ENCODE data around the gene DUSP5.
"Not testable (repeated sequence)": the region's sequence is repeated elsewhere in the genome, so short reads cannot be mapped to it uniquely, and the experiment has no call there.

The DUSP5 gene

DNA sequence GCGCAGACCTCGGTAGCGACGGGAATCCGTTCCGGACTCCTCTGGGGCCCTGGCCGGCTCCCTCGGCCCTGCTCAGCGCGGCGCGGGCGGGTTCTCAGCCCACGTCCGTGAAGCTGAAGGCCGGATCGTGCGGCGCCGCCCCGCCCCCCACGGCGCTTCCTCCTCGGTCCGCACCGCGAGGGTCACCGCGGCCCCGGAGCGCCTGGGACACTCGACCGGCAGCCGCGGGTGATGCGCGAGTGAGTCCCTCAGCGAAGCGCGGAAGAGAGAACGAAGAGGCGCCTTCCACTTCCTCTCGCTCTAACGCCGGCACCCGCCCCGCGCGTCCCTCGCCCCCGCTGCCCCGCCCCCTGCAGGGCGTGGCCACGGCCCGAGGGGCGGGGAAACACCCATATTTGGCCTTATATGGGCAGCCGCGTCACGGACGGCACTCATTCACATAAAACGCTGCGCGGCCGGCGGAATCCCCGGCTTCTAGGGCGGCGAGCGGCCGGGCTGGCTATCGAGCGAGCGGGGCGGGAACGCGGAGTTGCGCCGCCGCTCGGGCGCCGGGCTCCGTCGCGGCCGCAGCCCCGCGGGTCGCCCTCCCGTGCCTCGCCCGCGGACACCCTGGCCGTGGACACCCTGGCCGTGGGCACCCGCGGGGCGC, at the start of gene DUSP5:
DUSP5 (plus strand) TSS at position 470 of the 649 bp plus-strand sequence. CDS start 215 bp downstream, outside the sequence.
- peak; percentile 74 for DNase-seq

- DNase-seq: no peak
These were observed 48.9 kb upstream of the DUSP5 start for GRCh38 chr10:110448682-110449418.

DNA sequence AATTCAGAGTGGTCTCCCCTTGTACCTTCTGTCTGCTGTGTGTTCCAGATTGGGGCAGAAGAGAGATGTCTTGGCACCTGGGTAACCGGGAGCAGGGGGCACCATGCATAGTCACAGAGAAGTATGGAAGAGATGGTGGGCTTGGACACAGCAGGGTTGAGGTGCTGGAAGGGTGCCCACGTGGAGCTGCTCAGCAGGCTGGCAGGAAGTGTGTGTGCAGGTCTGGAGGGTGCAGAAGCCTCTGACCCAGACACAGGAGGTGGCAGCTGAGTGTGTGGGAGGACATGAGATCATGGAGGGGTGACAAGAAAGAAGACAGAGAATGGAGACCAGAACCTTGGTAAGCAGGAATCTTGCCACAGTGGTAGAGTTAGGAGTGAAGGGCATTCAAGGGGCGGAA, 42.3 kb upstream of the DUSP5 start:
- no peak for DNase-seq

GRCh38 chr10:110456046-110456445, 41.7 kb upstream of the DUSP5 start:
- peak; percentile 67 for DNase-seq

- no peak for DNase-seq
These were observed 41.1 kb upstream of the DUSP5 start for GRCh38 chr10:110456523-110457091.

GRCh38 chr10:110457851-110458250, 39.9 kb upstream of the DUSP5 start:
- no peak for DNase-seq

GRCh38 chr10:110458266-110458920, 39.3 kb upstream of the DUSP5 start:
- no peak for DNase-seq

GRCh38 chr10:110459600-110459999, 38.1 kb upstream of the DUSP5 start:
- DNase-seq: no peak

DNA sequence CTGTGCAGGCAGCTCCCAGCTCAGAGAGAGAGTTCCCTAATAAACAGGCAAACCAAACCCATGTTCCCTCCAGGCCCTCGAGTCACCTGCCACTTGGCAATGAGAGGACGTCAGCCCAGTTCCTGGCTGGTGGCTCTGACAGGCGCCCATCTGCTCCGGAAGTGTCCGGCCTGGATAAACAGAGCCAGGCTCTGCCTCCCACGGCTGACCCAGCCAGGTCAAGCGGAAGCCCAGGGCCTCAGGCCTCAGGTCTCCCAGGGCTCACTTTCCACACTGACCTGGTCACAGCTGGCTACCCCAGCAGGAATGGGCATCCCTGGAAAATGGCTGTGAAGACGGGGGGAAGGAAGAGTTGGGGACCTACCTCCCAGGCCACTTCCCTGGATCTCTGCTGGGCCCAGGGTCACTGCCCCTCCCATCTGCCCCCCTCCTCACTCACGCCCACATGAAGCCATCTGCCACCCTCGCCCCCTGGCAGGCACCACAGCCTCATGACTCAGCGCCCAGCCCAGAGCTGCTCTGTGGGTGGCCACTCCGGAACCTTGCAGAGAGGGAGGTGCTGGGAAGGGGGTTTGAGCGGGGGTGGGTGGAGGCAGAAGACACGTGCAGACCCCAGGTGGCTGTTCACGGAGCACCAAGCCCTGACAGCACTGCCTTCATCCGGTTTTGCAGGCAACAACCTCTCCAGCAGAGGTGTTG, 37.4 kb upstream of the DUSP5 start:
- DNase-seq: peak; percentile 18

DNA sequence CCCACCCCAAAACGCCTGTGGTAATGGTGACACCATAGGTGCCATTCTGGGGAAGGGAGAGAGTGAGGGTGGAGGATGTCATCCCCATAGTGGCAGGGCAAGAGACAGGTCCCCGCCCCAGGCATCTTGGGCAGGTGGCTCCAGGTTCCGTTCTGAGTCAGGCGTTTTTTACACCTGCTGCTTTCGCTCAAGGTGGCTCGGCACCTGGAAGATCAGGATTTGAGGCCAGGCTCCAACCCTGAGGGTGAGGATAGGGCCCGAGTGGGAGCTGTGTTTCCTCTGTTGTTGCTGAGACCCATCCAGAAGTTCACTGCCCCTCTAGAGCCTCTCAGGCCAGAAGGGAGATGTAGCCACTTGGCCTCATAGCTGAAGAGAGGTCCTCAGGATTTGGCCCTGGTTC, 36.6 kb upstream of the DUSP5 start:
- DNase-seq: no peak

DNA sequence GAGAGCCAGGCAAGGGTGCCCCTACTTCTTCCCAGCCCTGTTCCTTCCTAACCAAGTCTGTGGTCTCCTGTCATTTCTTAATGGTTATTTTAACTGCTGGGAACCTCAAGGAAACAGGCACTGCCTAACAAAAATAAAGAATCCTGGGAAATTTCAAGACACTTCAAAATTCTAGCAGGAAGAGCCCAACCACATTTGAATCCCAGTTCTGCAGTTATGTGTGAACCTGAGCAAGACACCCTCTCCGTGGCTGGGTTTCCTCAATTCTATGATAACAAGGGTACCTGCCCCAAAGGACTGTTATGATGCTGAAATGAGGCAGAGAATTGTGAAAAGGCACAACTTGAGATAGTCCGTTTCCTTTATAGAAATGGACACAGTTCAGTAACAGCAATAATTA, 36.2 kb upstream of the DUSP5 start:
- no peak for DNase-seq

- DNase-seq: no peak
These were observed 35.3 kb upstream of the DUSP5 start for GRCh38 chr10:110462166-110463095.

GRCh38 chr10:110468258-110468657, 29.4 kb upstream of the DUSP5 start:
- not testable (repeated sequence) for DNase-seq

- DNase-seq: not testable (repeated sequence)
These were observed 27.2 kb upstream of the DUSP5 start for GRCh38 chr10:110470541-110470940.

- DNase-seq: no peak
These were observed 26.1 kb upstream of the DUSP5 start for GRCh38 chr10:110471566-110472139.

DNA sequence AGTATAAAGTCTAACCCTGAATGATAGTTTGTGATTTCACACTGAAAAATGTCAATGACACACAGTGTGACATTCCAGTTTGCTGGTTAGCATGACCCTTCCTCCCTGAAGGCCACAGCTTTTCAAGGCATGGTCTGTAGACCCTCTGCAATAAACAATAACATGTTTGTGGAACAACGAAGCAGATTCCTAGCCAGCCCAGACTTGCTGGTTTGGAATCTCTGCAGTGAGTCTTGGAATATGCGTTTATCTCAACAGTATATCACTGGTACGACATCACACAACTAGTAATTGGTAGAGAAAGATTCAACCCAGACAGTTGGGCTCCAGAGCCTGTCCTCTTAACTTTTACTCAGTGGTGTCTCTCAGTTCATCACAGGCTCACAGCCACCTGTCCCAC, 23.7 kb upstream of the DUSP5 start:
- no peak for DNase-seq

DNA sequence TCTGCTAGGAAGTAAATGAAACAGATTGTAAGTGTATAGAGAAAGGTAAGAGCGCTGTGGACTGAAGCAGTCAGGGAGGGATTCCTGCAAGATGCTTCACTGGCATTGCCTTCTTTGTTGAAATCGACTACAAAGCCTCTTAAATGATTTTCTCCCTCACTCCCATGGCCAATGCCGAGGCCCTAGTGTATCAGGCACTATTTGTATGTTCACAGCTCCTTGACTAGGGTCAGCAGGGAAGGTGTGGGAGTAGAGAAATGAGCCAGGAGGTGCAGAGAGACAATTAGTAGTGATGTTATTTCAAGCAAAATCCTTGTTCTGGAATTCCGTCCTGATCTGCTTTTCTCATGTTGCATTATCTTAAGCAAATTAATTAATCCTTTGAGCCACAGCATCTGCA, 22.9 kb upstream of the DUSP5 start:
- DNase-seq: no peak

- DNase-seq: no peak
These were observed 21.8 kb upstream of the DUSP5 start for GRCh38 chr10:110475722-110476515.

DNA sequence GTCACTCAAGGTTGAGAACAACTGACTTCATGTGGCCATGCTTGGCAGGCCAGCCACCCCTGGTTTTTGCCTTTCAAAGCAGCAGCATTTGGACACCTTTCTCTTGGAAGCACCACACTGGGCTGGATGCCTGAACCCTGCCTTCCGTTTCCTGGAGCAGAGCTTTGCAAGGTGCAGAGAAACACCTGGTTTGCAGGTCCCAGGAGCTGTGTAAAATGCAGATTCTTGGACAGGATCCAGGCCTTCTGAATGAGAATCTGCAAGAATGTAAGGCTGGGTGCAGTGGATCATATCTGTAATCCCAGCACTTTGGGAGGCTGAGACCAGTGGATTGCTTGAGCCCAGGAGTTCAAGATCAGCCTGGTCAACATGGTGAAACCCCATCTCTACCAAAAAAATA, 18.0 kb upstream of the DUSP5 start:
- peak; percentile 9 for DNase-seq

- no peak for DNase-seq
These were observed 17.3 kb upstream of the DUSP5 start for GRCh38 chr10:110480387-110480786.

DNA sequence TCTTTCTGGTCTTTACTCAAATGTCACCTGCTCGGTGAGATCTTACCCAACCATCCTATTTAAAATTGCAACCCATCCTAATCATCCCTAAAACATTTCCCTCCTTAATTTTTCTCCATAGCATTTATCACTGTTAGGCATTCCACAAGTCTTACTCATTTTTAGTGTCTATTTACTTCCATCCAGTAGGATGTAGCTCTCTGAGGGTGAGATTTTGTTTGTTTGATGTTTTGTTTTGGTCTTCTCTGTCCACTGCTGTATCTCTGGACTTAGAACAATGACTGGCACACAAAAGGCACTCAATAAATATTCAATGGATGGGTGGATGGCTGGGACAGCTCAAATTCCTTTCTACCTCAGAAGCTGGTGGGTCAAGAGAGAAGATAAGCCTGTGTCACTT, 15.8 kb upstream of the DUSP5 start:
- no peak for DNase-seq

Data from NCI-H2029 (cell line).